Measurements from ENCODE around the gene ARHGAP32.

DNA sequence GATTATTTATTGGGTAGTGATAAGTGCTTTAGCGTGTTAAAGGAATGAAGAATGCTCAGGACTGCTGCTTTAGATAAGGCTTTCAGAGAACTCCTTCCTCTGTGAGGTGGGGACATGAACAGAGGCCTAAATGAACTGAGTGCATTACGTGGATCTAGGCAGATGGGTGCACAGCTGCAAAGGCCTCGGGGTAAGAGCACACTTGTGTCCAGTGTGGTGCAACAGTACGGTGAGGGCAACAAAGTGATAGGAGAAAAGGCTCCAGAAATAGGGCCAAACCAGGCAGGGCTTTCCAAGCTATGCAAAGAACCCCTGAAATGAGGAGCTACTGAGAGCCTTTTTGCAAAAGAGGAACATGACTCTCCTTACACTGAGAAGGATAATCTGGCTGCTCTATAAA lies 45.3 kb upstream of the ARHGAP32 start:
- TF ChIP-seq, protein P1, sequence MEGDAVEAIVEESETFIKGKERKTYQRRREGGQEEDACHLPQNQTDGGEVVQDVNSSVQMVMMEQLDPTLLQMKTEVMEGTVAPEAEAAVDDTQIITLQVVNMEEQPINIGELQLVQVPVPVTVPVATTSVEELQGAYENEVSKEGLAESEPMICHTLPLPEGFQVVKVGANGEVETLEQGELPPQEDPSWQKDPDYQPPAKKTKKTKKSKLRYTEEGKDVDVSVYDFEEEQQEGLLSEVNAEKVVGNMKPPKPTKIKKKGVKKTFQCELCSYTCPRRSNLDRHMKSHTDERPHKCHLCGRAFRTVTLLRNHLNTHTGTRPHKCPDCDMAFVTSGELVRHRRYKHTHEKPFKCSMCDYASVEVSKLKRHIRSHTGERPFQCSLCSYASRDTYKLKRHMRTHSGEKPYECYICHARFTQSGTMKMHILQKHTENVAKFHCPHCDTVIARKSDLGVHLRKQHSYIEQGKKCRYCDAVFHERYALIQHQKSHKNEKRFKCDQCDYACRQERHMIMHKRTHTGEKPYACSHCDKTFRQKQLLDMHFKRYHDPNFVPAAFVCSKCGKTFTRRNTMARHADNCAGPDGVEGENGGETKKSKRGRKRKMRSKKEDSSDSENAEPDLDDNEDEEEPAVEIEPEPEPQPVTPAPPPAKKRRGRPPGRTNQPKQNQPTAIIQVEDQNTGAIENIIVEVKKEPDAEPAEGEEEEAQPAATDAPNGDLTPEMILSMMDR (IDR thresholded peaks at IDR 0.05; ENCODE audit: insufficient read depth, low read length, poor library complexity, severe bottlenecking): no peak
- no peak for TF ChIP-seq EZH2phosphoT487 (conservative IDR thresholded peaks at IDR 0.05; ENCODE audit: low read length)
